ENCODE results near the gene TBC1D21. TPM values are rescaled to one million over a fixed set of nuclear protein-coding genes. Genes with fewer than 3 reads are reported as not detected.

Gene TBC1D21
- total and polyA plus RNA-seq, 2 of the 8 experiments (the other 6 are each of a cell fraction or from before 2014, with no cell fraction given): not detected

GRCh38 chr15:73915082-73915481 lies 41.7 kb downstream of the TBC1D21 start:
- H3K56ac ChIP-seq (replicated peaks; ENCODE audit: insufficient read length, low read depth, low read length): no peak overlapping the region
- no peak overlapping the region for H2BK15ac ChIP-seq (ENCODE audit: low read length)
- no peak overlapping the region for H2BK120ac ChIP-seq (replicated peaks; ENCODE audit: low read depth, low read length)
- H4K20me1 ChIP-seq (replicated peaks in 1 of 2; ENCODE audit: control insufficient read depth in 1 of 2, insufficient read depth in 2 of 2, low read length in 2 of 2): no peaks in the 10 kb centered on the region
- no peak overlapping the region for H4K91ac ChIP-seq (replicated peaks; ENCODE audit: insufficient read length, low read length)
- 91% methylated on average over 2 of the region's 2 CpGs; no CpG with 5 or more reads in 1 of the 2 experiments for WGBS, 2 experiments (ENCODE audit: extremely low coverage in 1 of 2, insufficient coverage in 1 of 2, insufficient read length in 1 of 2, insufficient replicate concordance in 2 of 2, low coverage in 1 of 2, low lambda C conversion rate in 2 of 2, missing lambda C conversion rate in 1 of 2)
- no peaks in the 10 kb centered on the region for H3K79me1 ChIP-seq (ENCODE audit: low read depth, low read length)
- no peaks in the 10 kb centered on the region for H3K27me3 ChIP-seq (replicated peaks in 1 of 4; ENCODE audit: control insufficient read depth in 3 of 4, extremely low read depth in 1 of 4, insufficient read depth in 3 of 4, low read length in 3 of 4)
- FAIRE-seq: no peak
- H2BK20ac ChIP-seq (ENCODE audit: low read length): no peak overlapping the region
- no peak overlapping the region for H3K14ac ChIP-seq (ENCODE audit: insufficient read length)
- no peak overlapping the region for H2AFZ ChIP-seq (ENCODE audit: low read length)
- no peak overlapping the region for H3K23ac ChIP-seq (ENCODE audit: insufficient read length)
- no peaks in the 10 kb centered on the region for H3K23me2 ChIP-seq (ENCODE audit: low read depth, low read length)
- H2AK5ac ChIP-seq (ENCODE audit: low read depth, low read length): no peak overlapping the region
- no peak overlapping the region for H2BK12ac ChIP-seq (ENCODE audit: low read depth, low read length)
- H3K4me1 ChIP-seq (replicated peaks in 1 of 4; ENCODE audit: control insufficient read depth in 3 of 4, insufficient read depth in 4 of 4, low read length in 3 of 4): peaks cover 0 to 5% (median 0%) of the 10 kb centered on the region in 4 experiments; a peak in 1 of 7 replicates
- H3K4me3 ChIP-seq (ENCODE audit: extremely low read depth in 1 of 4, insufficient read depth in 2 of 4, low read depth in 3 of 4, low read length in 4 of 4): no peak overlapping the region
- no peak overlapping the region for H3K18ac ChIP-seq (ENCODE audit: extremely low read depth, low read length)
- no peak overlapping the region for H3K4me2 ChIP-seq (ENCODE audit: insufficient read depth in 1 of 2, low read depth in 2 of 2, low read length in 2 of 2)
- ChIA-PET CTCF (ENCODE audit: partially characterized antibody) (interaction anchor here (2.5 to 4.0 kb wide), 2 partner anchors 18 to 41 kb away, joined by 6 to 13 read pairs; partner anchors contain the start of gene TBC1D21), POLR2A (ENCODE audit: partially characterized antibody) (no interaction called here)
- no peak overlapping the region for H3K9ac ChIP-seq (replicated peaks in 1 of 4; ENCODE audit: extremely low read depth in 1 of 4, low read depth in 3 of 4, low read length in 3 of 4)
- no peak overlapping the region for H4K5ac ChIP-seq (ENCODE audit: insufficient read length, low read depth, low read length)
- DNase-seq (ENCODE audit: low read depth in 1 of 2, low spot score in 2 of 2): no peak
- H3K27ac ChIP-seq (ENCODE audit: low read depth, low read length): no peak overlapping the region
- H3K79me2 ChIP-seq (ENCODE audit: control insufficient read depth in 1 of 2, insufficient read depth in 2 of 2, low read length in 2 of 2): no peaks in the 10 kb centered on the region
- no peak overlapping the region for H4K8ac ChIP-seq (ENCODE audit: extremely low read depth, insufficient read depth, low read length)
- H3K9me3 ChIP-seq (ENCODE audit: insufficient read depth in 2 of 2, low read depth in 1 of 2, low read length in 1 of 2): no peaks in the 10 kb centered on the region
- H3K4ac ChIP-seq (replicated peaks; ENCODE audit: insufficient read length, low read depth, low read length): no peak overlapping the region
- no peak for TF ChIP-seq KDM5A (IDR thresholded peaks at IDR 0.05; ENCODE audit: low read length)
- TF ChIP-seq MAX (IDR thresholded peaks at IDR 0.05): no peak
- no peak overlapping the region for H2BK5ac ChIP-seq (ENCODE audit: low read depth, low read length)
- H3K36me3 ChIP-seq (ENCODE audit: control insufficient read depth in 2 of 4, insufficient read depth in 4 of 4, low read length in 3 of 4): peaks cover 0 to 11% (median 0%) of the 10 kb centered on the region in 4 experiments; a peak in 1 of 8 replicates

Measured in H1 (cell line).